ENCODE results near the gene CRYL1. TPM values are rescaled to one million over a fixed set of nuclear protein-coding genes. Genes with fewer than 3 reads are reported as not detected.

CRYL1 gene
- total and polyA plus RNA-seq, 7 donors: 6.4 to 18.5 (median 12.9) TPM

- Histone ChIP-seq H3K27ac (peak overlapping the region; percentile 93), H3K9me3 (peaks cover 4% of the 10 kb centered on the region), H3K4me1 (no peaks in the 10 kb centered on the region), H3K27me3 (ENCODE audit: insufficient read depth in 3 of 3, low read length in 2 of 3) (no peaks in the 10 kb centered on the region), H3K4me3 (no peak overlapping the region), H3K36me3 (ENCODE audit: insufficient read depth in 1 of 2, low read depth in 1 of 2) (no peaks in the 10 kb centered on the region)
- DNase-seq: no peak
- no peak for ATAC-seq
- intact Hi-C loops (cut with DNase I): no loop called here
- WGBS, 3 donors: 89 to 97% (median 96%) methylated on average over 11 of the region's 11 CpGs
- TF ChIP-seq CTCF (IDR thresholded peaks at IDR 0.05): no peak
Observed at GRCh38 chr13:20565115-20565736, 39.6 kb upstream of the CRYL1 start.

- peaks cover 4% of the 10 kb centered on the region for H3K9me3 ChIP-seq
- ATAC-seq (no peak), DNase-seq (no peak)
- no peaks in the 10 kb centered on the region for H3K4me1 ChIP-seq
- WGBS, 3 donors: 44 to 58% (median 47%) methylated on average over 5 of the region's 5 CpGs
- no peaks in the 10 kb centered on the region for H3K36me3 ChIP-seq (ENCODE audit: insufficient read depth in 1 of 2, low read depth in 1 of 2)
- no peaks in the 10 kb centered on the region for H3K27me3 ChIP-seq (ENCODE audit: insufficient read depth in 3 of 3, low read length in 2 of 3)
- no peak overlapping the region for H3K4me3 ChIP-seq
- no peak overlapping the region for H3K27ac ChIP-seq
- intact Hi-C loops (cut with DNase I): loop anchor here in 1 of 2 donors (5.0 kb wide), 1 partner anchor 34 kb away; the partner anchor contains the start of gene CRYL1
- TF ChIP-seq CTCF (IDR thresholded peaks at IDR 0.05): no peak
Observed at GRCh38 chr13:20561741-20562140, 36.1 kb upstream of the CRYL1 start.

- no peak for TF ChIP-seq CTCF (IDR thresholded peaks at IDR 0.05)
- ATAC-seq: no peak
- H3K9me3 ChIP-seq: no peaks in the 10 kb centered on the region
- H3K27ac ChIP-seq: no peak overlapping the region
- no peaks in the 10 kb centered on the region for H3K4me1 ChIP-seq
- no peaks in the 10 kb centered on the region for H3K27me3 ChIP-seq (ENCODE audit: insufficient read depth in 3 of 3, low read length in 2 of 3)
- no peak for DNase-seq
- WGBS, 3 donors: 63 to 69% (median 66%) methylated on average over 6 of the region's 6 CpGs
- H3K36me3 ChIP-seq (ENCODE audit: insufficient read depth in 1 of 2, low read depth in 1 of 2): no peaks in the 10 kb centered on the region
- no peak overlapping the region for H3K4me3 ChIP-seq
- intact Hi-C loops (cut with DNase I): loop anchor here in 1 of 2 donors (5.0 kb wide), 1 partner anchor 33 kb away; the partner anchor contains the start of gene CRYL1
Observed at GRCh38 chr13:20559659-20560356, 34.2 kb upstream of the CRYL1 start.

GRCh38 chr13:20558982-20559381, 33.3 kb upstream of the CRYL1 start:
- Histone ChIP-seq H3K27me3 (ENCODE audit: insufficient read depth in 3 of 3, low read length in 2 of 3) (no peaks in the 10 kb centered on the region), H3K4me3 (no peak overlapping the region), H3K36me3 (ENCODE audit: insufficient read depth in 1 of 2, low read depth in 1 of 2) (no peaks in the 10 kb centered on the region), H3K4me1 (no peaks in the 10 kb centered on the region), H3K9me3 (no peaks in the 10 kb centered on the region), H3K27ac (no peak overlapping the region)
- intact Hi-C loops (cut with DNase I): no loop called here
- DNase-seq (no peak), ATAC-seq (no peak)
- 74 to 96% (median 88%) methylated on average over 3 of the region's 3 CpGs for WGBS, 3 donors
- no peak for TF ChIP-seq CTCF (IDR thresholded peaks at IDR 0.05)

Measured in psoas muscle (tissue), 8 donors.